CD4-positive, alpha-beta memory T cell (primary cell): Measurements from ENCODE around the gene FCER1G. TPM values are rescaled to one million over a fixed set of nuclear protein-coding genes. Genes with fewer than 3 reads are reported as not detected.

Experiments used
- CTCF ChIA-PET: fragments of 350-600 bp; sonication (Branson Sonifier 250); formaldehyde crosslinking; loops from one replicate; lab custom pipeline; 2021; ENCODE audit warnings: inconsistent platforms; ENCODE audit not compliant: partially characterized antibody; lab: Charles Lee
- POLR2A ChIA-PET: fragments of 350-600 bp; sonication (Branson Sonifier 250); formaldehyde crosslinking; loops from one replicate; lab custom pipeline; 2021; ENCODE audit not compliant: partially characterized antibody; lab: Charles Lee
- DNase-seq, 5 donors: peaks; one replicate each; pipeline versions ENCODE4 v3.0.0 to v3.0.0-alpha.2; 2020 to 2022; ENCODE audit warnings: mixed read lengths in 1 of 5
- H3K27ac ChIP-seq: one replicate; pipeline ENCODE4 v1.7.0; 2013; ENCODE audit warnings: low read depth, low read length
- H3K27me3 ChIP-seq: 2 replicates; pipeline ENCODE4 v1.7.0; 2013; ENCODE audit warnings: mild to moderate bottlenecking, low read length, moderate library complexity; ENCODE audit not compliant: insufficient read depth
- H3K36me3 ChIP-seq: 2 replicates; pipeline ENCODE4 v1.7.0; 2013; ENCODE audit warnings: mild to moderate bottlenecking, low read length, moderate library complexity; ENCODE audit not compliant: insufficient read depth
- H3K4me1 ChIP-seq: 2 replicates; pipeline ENCODE4 v1.7.0; 2013; ENCODE audit warnings: mild to moderate bottlenecking, low read length, moderate library complexity; ENCODE audit not compliant: insufficient read depth
- H3K4me3 ChIP-seq, 2 donors: one replicate each; pipeline ENCODE4 v1.7.0; 2013; ENCODE audit warnings: low read length in 2 of 2, mild to moderate bottlenecking in 1 of 2
- H3K9me3 ChIP-seq, 2 donors: one replicate each; pipeline ENCODE4 v1.7.0; 2013; ENCODE audit warnings: low read length in 2 of 2, control low read depth in 1 of 2; ENCODE audit not compliant: control insufficient read depth in 1 of 2
- H3K27ac Mint-ChIP-seq, 7 donors: one replicate each; pipeline ENCODE4 v1.8.0; 2020 to 2021; ENCODE audit warnings: mixed read lengths in 7 of 7, mild to moderate bottlenecking in 6 of 7, inconsistent platforms in 3 of 7, moderate library complexity in 3 of 7
- H3K27me3 Mint-ChIP-seq, 2 donors: one replicate each; pipeline ENCODE4 v1.8.0; 2020 to 2021; ENCODE audit warnings: mixed read lengths in 2 of 2
- H3K36me3 Mint-ChIP-seq, 2 donors: one replicate each; pipeline ENCODE4 v1.8.0; 2020 to 2021; ENCODE audit warnings: mixed read lengths in 2 of 2, inconsistent platforms in 1 of 2, mild to moderate bottlenecking in 1 of 2
- H3K4me1 Mint-ChIP-seq, 4 donors: one replicate each; pipeline ENCODE4 v1.8.0; 2020 to 2021; ENCODE audit warnings: mixed read lengths in 4 of 4, mild to moderate bottlenecking in 1 of 4
- H3K4me3 Mint-ChIP-seq, 8 donors: one replicate each; pipeline ENCODE4 v1.8.0; 2020 to 2021; ENCODE audit warnings: mixed read lengths in 8 of 8, mild to moderate bottlenecking in 7 of 8, moderate library complexity in 6 of 8, inconsistent platforms in 3 of 8
- H3K9me3 Mint-ChIP-seq, 8 donors: one replicate each; pipeline ENCODE4 v1.8.0; 2020 to 2021; ENCODE audit warnings: mixed read lengths in 8 of 8, mild to moderate bottlenecking in 5 of 8, inconsistent platforms in 3 of 8, moderate library complexity in 1 of 8
- intact Hi-C: fragments of 100-400 bp; cut with micrococcal nuclease; formaldehyde crosslinking; loops from one replicate; pipeline ENCODE4 v1.15.1; 2023
- polyA plus RNA-seq, 2 donors: library from polyadenylated mRNA; unstranded; fragments of 300-500 nt; fragmentation: Illumina TruSeq; gene quantifications; one replicate each; pipeline ENCODE4 v1.2.3, GENCODE V29; 2021
- total RNA-seq, 2 experiments: library from RNA; stranded (reverse); gene quantifications; one replicate each; pipeline ENCODE4 v1.2.3, GENCODE V29; 2021

Gene FCER1G
- total and polyA plus RNA-seq, 4 experiments from 2014 or later: 2.1 to 10.5 (median 6.3) TPM

- ChIA-PET CTCF (interaction anchor here (0.9 to 10.9 kb wide), 20 partner anchors 11 to 193 kb away, joined by 3 to 131 read pairs (median 11); partner anchors contain the start of genes APOA2, B4GALT3, NDUFS2 and PPOX), POLR2A (interaction anchor here (1.2 to 10.4 kb wide), 11 partner anchors 9 to 197 kb away, joined by 3 to 134 read pairs (median 7); partner anchors contain the start of genes ADAMTS4, B4GALT3, NDUFS2 and PPOX)
- peak overlapping the region in 4 of 7 donors; percentile 12 to 64 (median 41) for H3K27ac Mint-ChIP-seq
- Histone ChIP-seq H3K27ac (no peak overlapping the region), H3K4me1 (peaks cover 55% of the 10 kb centered on the region), H3K9me3 (no peaks in the 10 kb centered on the region), H3K27me3 (no peaks in the 10 kb centered on the region), H3K4me3 (no peak overlapping the region), H3K36me3 (no peaks in the 10 kb centered on the region)
- peaks cover 29 to 51% (median 40%) of the 10 kb centered on the region in 4 donors for H3K4me1 Mint-ChIP-seq
- H3K9me3 Mint-ChIP-seq: no peaks in the 10 kb centered on the region
- H3K36me3 Mint-ChIP-seq: peaks cover 0 to 2% of the 10 kb centered on the region in 2 donors
- intact Hi-C loops: loop anchor here (1.0 kb wide), 4 partner anchors 10 to 190 kb away; no protein-coding TSS in a partner anchor
- DNase-seq: no peak
- no peaks in the 10 kb centered on the region for H3K27me3 Mint-ChIP-seq
- H3K4me3 Mint-ChIP-seq: no peak overlapping the region
Measured at GRCh38 chr1:161191971-161192370, 23.1 kb upstream of the FCER1G start.

GRCh38 chr1:161192476-161193465 lies 22.3 kb upstream of the FCER1G start:
- CTCF ChIA-PET: interaction anchor here (0.6 to 10.9 kb wide), 24 partner anchors 7 to 192 kb away, joined by 3 to 131 read pairs (median 6); partner anchors contain the start of genes APOA2, B4GALT3, NDUFS2 and PPOX
- H3K4me1 Mint-ChIP-seq: peaks cover 22 to 43% (median 32%) of the 10 kb centered on the region in 4 donors

GRCh38 chr1:161193561-161194235 lies 21.4 kb upstream of the FCER1G start:
- no peaks in the 10 kb centered on the region for H3K27me3 ChIP-seq
- Mint-ChIP-seq H3K36me3 (peaks cover 0 to 2% of the 10 kb centered on the region in 2 donors), H3K9me3 (no peaks in the 10 kb centered on the region), H3K4me1 (peaks cover 17 to 36% (median 26%) of the 10 kb centered on the region in 4 donors), H3K4me3 (no peak overlapping the region), H3K27me3 (no peaks in the 10 kb centered on the region), H3K27ac (no peak overlapping the region)
- no peak overlapping the region for H3K27ac ChIP-seq
- no peaks in the 10 kb centered on the region for H3K9me3 ChIP-seq
- no peak for DNase-seq
- H3K4me1 ChIP-seq: peaks cover 37% of the 10 kb centered on the region
- CTCF ChIA-PET: interaction anchor here (0.6 to 10.9 kb wide), 11 partner anchors 8 to 97 kb away, joined by 3 to 131 read pairs (median 16); partner anchors contain the start of genes APOA2, NDUFS2, PPOX and TOMM40L
- no peaks in the 10 kb centered on the region for H3K36me3 ChIP-seq
- no peak overlapping the region for H3K4me3 ChIP-seq
- intact Hi-C loops: no loop called here
- POLR2A ChIA-PET: interaction anchor here (1.3 to 10.4 kb wide), 6 partner anchors 8 to 32 kb away, joined by 3 to 134 read pairs (median 22); partner anchors contain the start of genes ADAMTS4, NDUFS2, PPOX and TOMM40L

More at GRCh38 chr1:161192476-161193465, 22.3 kb upstream of the FCER1G start:
- H3K4me3 ChIP-seq: no peak overlapping the region
- no peak overlapping the region for H3K27ac ChIP-seq
- peak overlapping the region in 4 of 8 donors; percentile 17 to 53 (median 32) for H3K4me3 Mint-ChIP-seq
- H3K36me3 Mint-ChIP-seq: peaks cover 0 to 2% of the 10 kb centered on the region in 2 donors
- no peaks in the 10 kb centered on the region for H3K9me3 Mint-ChIP-seq
- no peaks in the 10 kb centered on the region for H3K9me3 ChIP-seq
- intact Hi-C loops: loop anchor here (1.0 kb wide), 4 partner anchors 10 to 190 kb away; no protein-coding TSS in a partner anchor
- POLR2A ChIA-PET: interaction anchor here (1.2 to 10.4 kb wide), 13 partner anchors 7 to 197 kb away, joined by 3 to 134 read pairs (median 6); partner anchors contain the start of genes ADAMTS4, B4GALT3, NDUFS2 and PPOX
- DNase-seq: peak; percentile 66 to 74 (median 71)
- H3K27ac Mint-ChIP-seq: peak overlapping the region; percentile 14 to 92 (median 82)
- H3K4me1 ChIP-seq: peaks cover 47% of the 10 kb centered on the region
- H3K27me3 ChIP-seq: no peaks in the 10 kb centered on the region
- H3K36me3 ChIP-seq: no peaks in the 10 kb centered on the region
- H3K27me3 Mint-ChIP-seq: no peaks in the 10 kb centered on the region

- H3K36me3 Mint-ChIP-seq: peaks cover 0 to 2% of the 10 kb centered on the region in 2 donors
- DNase-seq: no peak
- H3K27me3 ChIP-seq: no peaks in the 10 kb centered on the region
- no peak overlapping the region for H3K27ac ChIP-seq
- intact Hi-C loops: no loop called here
- ChIA-PET POLR2A (interaction anchor here (1.4 to 5.7 kb wide), 2 partner anchors 30 kb away, joined by 5 to 37 read pairs; partner anchors contain the start of genes PPOX and TOMM40L), CTCF (interaction anchor here (1.3 to 10.9 kb wide), 5 partner anchors 8 to 40 kb away, joined by 3 to 131 read pairs (median 115); partner anchors contain the start of genes APOA2, NDUFS2, PPOX and TOMM40L)
- H3K27me3 Mint-ChIP-seq: peaks cover 0 to 1% of the 10 kb centered on the region in 2 donors
- H3K9me3 ChIP-seq: no peaks in the 10 kb centered on the region
- no peak overlapping the region for H3K4me3 ChIP-seq
- H3K4me1 ChIP-seq: peaks cover 36% of the 10 kb centered on the region
- H3K4me1 Mint-ChIP-seq: peaks cover 16 to 31% (median 24%) of the 10 kb centered on the region in 4 donors
- peak overlapping the region in 2 of 8 donors; percentile 11 to 12 for H3K4me3 Mint-ChIP-seq
- no peaks in the 10 kb centered on the region for H3K36me3 ChIP-seq
- H3K27ac Mint-ChIP-seq: peak overlapping the region in 3 of 7 donors; percentile 15 to 72 (median 25)
- no peaks in the 10 kb centered on the region for H3K9me3 Mint-ChIP-seq
Measured at GRCh38 chr1:161195171-161195570, 19.9 kb upstream of the FCER1G start.

- CTCF ChIA-PET: interaction anchor here (1.3 to 10.9 kb wide), 3 partner anchors 9 to 30 kb away, joined by 3 to 131 read pairs (median 115); partner anchors contain the start of genes APOA2, PPOX and TOMM40L
- intact Hi-C loops: no loop called here
- Histone ChIP-seq H3K27ac (no peak overlapping the region), H3K9me3 (no peaks in the 10 kb centered on the region), H3K4me1 (peaks cover 40% of the 10 kb centered on the region), H3K36me3 (no peaks in the 10 kb centered on the region), H3K4me3 (no peak overlapping the region), H3K27me3 (no peaks in the 10 kb centered on the region)
- no peak for DNase-seq
- Mint-ChIP-seq H3K4me1 (peaks cover 19 to 41% (median 32%) of the 10 kb centered on the region in 4 donors), H3K4me3 (no peak overlapping the region), H3K27ac (no peak overlapping the region), H3K36me3 (peaks cover 0 to 2% of the 10 kb centered on the region in 2 donors), H3K9me3 (no peaks in the 10 kb centered on the region), H3K27me3 (peaks cover 0 to 1% of the 10 kb centered on the region in 2 donors)
- POLR2A ChIA-PET: interaction anchor here (0.7 kb wide), 1 partner anchor 16 kb away, joined by 3 read pairs; no protein-coding TSS in a partner anchor
Measured at GRCh38 chr1:161196111-161196510, 19.0 kb upstream of the FCER1G start.
